Immature natural killer cell (primary cell): Measurements from ENCODE around the gene ETV1. TPM values are rescaled to one million over a fixed set of nuclear protein-coding genes. Genes with fewer than 3 reads are reported as not detected.

Experiments used
- DNase-seq, 3 donors: peaks; one replicate each; pipeline ENCODE4 v3.0.0; 2022; ENCODE audit warnings: mixed read lengths in 1 of 3
- H3K27ac Mint-ChIP-seq, 6 donors: one replicate each; pipeline ENCODE4 v1.8.0; 2020; ENCODE audit warnings: mixed read lengths in 6 of 6, mild to moderate bottlenecking in 5 of 6, inconsistent platforms in 4 of 6, moderate library complexity in 3 of 6
- H3K27me3 Mint-ChIP-seq, 3 donors: one replicate each; pipeline ENCODE4 v1.8.0; 2020 to 2021; ENCODE audit warnings: low read depth in 3 of 3, mild to moderate bottlenecking in 3 of 3, mixed read lengths in 3 of 3, moderate library complexity in 3 of 3, inconsistent platforms in 1 of 3
- H3K36me3 Mint-ChIP-seq, 3 donors: one replicate each; pipeline ENCODE4 v1.8.0; 2020; ENCODE audit warnings: mixed read lengths in 3 of 3, inconsistent platforms in 2 of 3, mild to moderate bottlenecking in 2 of 3
- H3K4me1 Mint-ChIP-seq, 2 donors: one replicate each; pipeline ENCODE4 v1.8.0; 2020; ENCODE audit warnings: inconsistent platforms in 2 of 2, mild to moderate bottlenecking in 2 of 2, mixed read lengths in 2 of 2, moderate library complexity in 1 of 2
- H3K4me3 Mint-ChIP-seq, 5 donors: one replicate each; pipeline ENCODE4 v1.8.0; 2020; ENCODE audit warnings: mild to moderate bottlenecking in 5 of 5, mixed read lengths in 5 of 5, inconsistent platforms in 3 of 5, moderate library complexity in 3 of 5
- H3K9me3 Mint-ChIP-seq, 6 donors: one replicate each; pipeline ENCODE4 v1.8.0; 2020; ENCODE audit warnings: mild to moderate bottlenecking in 6 of 6, mixed read lengths in 6 of 6, inconsistent platforms in 4 of 6, moderate library complexity in 3 of 6
- polyA plus RNA-seq, 3 donors: library from polyadenylated mRNA; unstranded; fragments of 300-500 nt; fragmentation: Illumina TruSeq; gene quantifications; one replicate each; pipeline ENCODE4 v1.2.3, GENCODE V29; 2021

Gene ETV1
- polyA plus RNA-seq, 3 donors from 2014 or later = not detected

- Mint-ChIP-seq H3K9me3 (no peaks in the 10 kb centered on the region), H3K27ac (no peak overlapping the region)
Observed at GRCh38 chr7:13844954-13845353, 144.5 kb downstream of the ETV1 start.

GRCh38 chr7:13841284-13841683 is 148.2 kb downstream of the ETV1 start:
- H3K27me3 Mint-ChIP-seq = peaks cover 0 to 11% (median 2%) of the 10 kb centered on the region in 3 donors

More at GRCh38 chr7:13844954-13845353, 144.5 kb downstream of the ETV1 start:
- Mint-ChIP-seq H3K4me1 (peaks cover 13 to 14% of the 10 kb centered on the region in 2 donors), H3K27me3 (peaks cover 2 to 6% (median 5%) of the 10 kb centered on the region in 3 donors), H3K36me3 (no peaks in the 10 kb centered on the region), H3K4me3 (no peak overlapping the region)
- no peak for DNase-seq

More at GRCh38 chr7:13841284-13841683, 148.2 kb downstream of the ETV1 start:
- Mint-ChIP-seq H3K4me1 (no peaks in the 10 kb centered on the region), H3K27ac (no peak overlapping the region), H3K4me3 (no peak overlapping the region), H3K9me3 (peaks cover 0 to 2% (median 0%) of the 10 kb centered on the region in 6 donors), H3K36me3 (no peaks in the 10 kb centered on the region)
- DNase-seq = no peak
